HG03469 (cell line): ENCODE results near the gene HCK.
"Not testable (repeated sequence)": the region's sequence is repeated elsewhere in the genome, so short reads cannot be mapped to it uniquely, and the experiment has no call there.

Experiments
- ATAC-seq: cut with Tn5 transposase; IDR thresholded peaks from one replicate; pipeline ENCODE4 v1.9.1; 2021; ENCODE audit warnings: mild to moderate bottlenecking, moderate library complexity, moderate number of reproducible peaks; ENCODE audit not compliant: unreplicated experiment

HCK gene

DNA sequence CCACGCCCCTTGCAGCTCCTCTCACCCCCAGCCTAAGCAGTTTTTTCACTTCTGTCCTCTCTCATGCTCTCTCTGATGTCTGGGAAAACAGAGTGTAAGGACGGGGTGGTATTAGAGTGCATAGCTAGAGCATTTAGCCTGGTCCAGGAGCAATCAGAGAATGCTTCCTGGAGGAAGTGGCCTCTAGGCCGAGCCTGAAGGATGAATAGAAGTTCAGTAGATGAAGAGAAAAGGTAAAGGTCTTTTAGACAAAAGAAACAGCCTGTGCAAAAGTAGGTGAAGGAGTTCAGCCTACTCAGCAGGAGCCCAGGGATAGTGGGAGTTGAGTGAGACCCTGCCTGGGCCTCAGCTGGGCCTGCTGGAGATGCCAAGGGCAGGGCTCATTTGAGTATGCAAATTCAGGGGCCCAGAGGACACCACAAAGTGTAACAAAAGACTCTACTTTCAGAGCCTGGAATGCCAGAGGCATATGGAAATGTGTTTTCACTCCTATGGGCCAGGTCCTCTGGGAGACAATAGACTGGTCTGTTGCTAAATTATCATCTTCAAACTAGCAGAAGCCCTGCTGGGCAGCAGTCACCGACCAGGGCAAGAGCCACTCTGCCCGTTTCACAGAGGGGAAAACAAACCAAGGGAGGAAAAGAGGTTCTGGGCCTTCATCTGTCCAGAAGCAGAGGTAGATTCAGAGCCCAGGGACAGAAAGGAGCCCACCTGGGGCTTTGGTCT, 37.8 kb downstream of the HCK start:
- ATAC-seq, result no peak

DNA sequence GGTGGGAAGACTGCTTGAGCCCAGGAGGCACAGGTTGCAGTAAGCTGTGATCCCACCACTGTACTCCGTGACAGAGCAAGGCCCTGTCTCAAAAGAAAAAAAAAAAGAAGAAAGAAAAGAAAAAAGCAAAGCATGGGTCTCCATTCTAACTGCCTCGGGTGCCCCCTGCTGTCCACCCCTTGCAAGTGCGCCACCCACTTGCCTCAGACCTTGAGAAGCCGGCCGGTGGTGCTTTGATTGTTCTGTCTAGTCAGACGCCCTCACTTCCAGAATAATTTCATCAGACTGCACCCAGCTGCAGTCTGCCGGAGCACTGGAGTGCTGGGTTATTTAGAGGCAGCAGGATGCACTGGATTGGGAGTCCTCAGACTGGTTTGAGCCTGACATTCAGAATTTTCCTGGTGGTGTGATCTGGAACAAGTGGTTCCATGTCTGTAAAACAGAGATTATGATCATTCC, 39.9 kb downstream of the HCK start:
- no peak for ATAC-seq

DNA sequence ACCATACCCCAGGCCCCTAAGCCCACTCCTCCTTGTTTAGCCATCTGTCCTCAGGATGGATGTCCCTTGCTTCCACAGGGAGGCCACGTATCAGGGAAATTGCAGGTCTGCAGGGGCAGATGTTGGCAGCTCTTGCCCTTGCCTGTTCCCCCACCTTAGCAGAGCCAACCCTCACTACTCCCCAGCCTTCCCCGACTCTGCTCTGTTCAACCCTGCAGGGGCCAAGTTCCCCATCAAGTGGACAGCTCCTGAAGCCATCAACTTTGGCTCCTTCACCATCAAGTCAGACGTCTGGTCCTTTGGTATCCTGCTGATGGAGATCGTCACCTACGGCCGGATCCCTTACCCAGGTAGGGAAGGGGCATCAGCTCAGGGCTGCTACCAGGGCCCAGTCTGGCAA, 46.7 kb downstream of the HCK start:
- no peak for ATAC-seq

DNA sequence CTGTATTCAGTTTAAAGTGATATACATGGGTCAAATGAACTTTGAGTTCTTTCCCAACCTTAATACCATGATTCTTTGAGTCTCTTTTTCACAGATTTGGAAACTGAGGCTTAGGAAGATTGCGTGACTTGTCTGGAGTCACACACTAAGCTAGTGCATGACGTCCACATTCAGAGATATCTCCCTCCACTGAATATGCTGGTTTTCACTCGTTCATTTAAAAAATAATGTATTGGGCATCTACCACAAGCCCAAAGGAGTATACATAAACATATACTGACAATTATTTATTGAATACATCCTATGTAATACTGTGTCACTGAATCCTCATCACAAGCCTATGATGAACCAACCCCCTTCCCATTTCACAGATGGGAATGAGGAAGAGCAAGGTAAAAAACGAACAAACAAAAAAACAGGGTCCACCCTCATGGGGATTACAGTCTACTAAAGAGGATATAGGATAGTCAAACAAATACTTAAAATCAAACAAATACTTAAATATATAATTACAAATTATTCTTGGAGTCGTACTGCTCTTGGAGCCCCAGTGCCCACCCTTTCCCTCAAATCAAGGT, 56.9 kb downstream of the HCK start:
- ATAC-seq, result no peak

DNA sequence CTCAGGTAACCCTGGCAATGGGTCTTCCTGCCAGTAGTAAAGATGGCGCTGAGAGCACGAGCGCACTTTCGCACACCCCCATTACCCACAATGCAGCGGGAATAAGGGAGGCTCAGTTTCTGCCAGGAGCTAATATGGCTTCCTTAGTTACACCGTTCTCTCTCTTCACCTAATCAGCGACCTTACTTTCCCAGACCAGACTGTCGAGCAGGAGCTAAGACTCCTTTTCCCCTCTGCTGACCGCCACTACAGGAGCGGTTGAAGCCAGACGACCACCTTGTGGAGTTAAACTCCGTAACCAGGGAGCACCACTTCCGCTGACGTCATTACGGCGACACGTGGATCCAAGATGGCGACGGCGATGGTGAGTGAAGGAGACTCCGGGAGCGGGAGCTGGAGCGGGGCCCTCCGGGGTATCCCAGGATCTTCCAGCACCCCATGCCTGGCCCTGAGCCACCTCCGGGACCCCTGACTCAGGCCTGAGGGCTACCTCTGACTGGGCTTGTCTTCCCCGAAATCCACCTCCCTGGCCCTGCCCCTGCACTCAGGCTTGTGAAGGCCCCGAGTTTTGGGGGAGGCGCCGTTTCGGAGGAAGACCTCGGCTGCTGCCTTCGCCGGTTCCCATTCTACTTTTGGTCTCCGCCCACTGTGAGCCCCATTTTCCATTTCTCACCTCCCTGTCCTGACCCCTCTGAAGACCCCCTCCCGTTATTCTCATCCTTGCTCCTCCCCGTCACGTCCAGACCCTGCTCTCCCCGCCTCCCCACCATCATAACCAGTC, 57.5 kb downstream of the HCK start, which contains the start of gene TM9SF4:
TSS of gene TM9SF4 (plus strand) at position 323 of the 781 bp plus-strand sequence. CDS start at position 350, 27 bp downstream.
- peak; percentile 37 for ATAC-seq

DNA sequence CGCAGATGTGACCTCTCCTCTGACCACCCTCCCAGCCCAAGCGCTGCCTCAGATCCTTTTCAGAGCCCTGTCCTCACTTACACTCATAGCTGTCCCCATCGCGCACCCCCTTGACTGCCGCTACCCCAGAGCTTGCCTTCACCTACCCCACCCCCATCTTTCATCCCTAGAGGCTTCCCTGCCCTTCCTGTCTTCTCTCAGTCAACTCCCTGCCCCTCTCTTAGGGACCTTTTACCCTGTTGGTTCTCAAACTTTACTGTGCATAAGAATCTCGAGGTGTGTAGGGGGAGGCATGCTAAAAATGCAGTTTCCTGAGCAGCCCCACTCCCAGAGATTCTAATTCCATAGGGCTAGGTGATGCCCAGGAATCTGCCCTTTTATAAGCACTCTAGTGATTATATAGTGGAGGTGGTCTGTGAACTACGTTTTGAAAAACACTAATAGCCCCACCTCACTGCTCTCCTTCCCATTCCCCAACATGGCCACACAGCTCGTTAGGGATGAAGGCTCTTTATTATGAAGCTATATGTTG, 58.2 kb downstream of the HCK start:
- no peak for ATAC-seq

DNA sequence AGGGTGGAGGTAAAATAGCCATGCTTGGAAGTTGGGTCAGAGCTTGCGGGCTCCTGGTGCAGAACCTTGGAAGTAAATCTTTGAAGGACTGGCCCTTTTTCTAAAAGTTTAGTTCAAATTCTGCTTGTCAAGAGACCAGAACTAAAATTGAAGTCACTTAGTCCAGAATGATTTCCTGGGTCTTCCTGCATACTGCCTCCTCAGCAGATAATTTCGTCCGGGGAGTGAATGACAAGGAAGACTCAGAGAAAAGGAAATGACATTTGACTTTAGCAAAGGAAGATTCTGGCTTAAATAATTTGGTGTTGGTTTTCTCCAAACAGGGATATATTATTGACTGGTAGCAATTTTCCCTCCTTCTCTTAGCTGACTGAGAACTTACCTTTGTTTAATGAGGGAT, 58.7 kb downstream of the HCK start:
- no peak for ATAC-seq

DNA sequence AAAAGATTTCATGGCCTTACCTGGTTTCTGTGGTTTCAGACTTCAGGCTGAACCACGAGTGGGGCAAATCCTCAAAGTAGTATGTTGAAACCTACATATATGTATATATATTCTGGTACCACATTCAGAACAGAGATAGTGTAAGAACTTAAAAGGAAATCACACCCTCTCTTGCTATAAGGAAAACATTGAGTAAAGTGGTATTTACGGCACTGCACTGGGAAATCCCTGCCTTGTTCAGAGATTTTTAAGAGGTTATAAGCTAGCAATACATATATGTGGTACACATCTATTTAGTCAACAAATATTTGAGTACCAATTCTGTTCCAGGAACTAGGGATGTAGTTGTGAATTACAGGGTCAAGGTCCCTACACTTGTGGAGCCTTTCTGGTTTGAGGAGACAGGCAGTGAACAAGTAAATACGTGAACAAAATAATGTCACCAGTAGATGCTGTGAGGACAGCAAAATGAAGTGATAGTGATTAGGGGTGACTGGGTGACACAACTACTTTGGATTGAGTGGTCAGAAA, 59.2 kb downstream of the HCK start:
- ATAC-seq, result no peak

DNA sequence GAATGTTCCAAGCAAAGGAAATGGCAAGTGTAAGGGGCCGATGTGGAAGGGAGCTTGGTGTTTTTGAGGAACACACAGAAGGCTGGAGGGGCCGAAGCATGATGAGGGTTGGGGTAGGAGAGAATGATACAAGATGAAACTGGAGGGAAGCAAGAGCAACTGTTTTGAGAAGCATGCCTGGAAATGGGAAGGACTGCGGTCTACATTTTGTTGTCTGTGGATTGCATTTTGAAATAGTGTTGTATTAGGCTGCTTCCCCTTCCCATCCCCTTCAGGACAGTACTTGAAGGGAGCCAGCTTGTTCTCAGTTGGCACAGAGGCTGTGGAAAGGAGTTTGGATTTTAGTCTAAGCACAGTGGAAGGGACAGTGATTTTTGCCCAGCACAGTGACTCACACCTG, 59.7 kb downstream of the HCK start:
- no peak for ATAC-seq

DNA sequence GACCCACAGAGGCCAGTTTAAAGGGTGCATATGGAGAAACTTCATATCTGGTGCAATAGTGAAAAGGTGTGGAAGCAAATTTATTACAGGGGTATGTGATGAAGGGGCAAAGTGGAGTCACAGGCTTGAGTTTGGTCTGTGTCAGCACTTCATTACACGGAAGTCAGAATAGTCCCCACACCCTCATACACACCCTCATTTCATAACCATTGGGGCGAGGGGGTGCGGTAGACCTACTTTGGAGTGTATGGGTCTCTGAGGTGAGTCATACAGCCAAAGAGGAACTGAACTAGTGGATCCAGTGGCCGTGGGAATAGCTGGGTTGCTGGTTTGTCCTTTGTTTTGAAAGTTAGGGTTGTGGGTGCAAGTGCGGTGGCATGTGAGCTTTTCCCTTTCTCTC, 60.8 kb downstream of the HCK start:
- no peak for ATAC-seq

DNA sequence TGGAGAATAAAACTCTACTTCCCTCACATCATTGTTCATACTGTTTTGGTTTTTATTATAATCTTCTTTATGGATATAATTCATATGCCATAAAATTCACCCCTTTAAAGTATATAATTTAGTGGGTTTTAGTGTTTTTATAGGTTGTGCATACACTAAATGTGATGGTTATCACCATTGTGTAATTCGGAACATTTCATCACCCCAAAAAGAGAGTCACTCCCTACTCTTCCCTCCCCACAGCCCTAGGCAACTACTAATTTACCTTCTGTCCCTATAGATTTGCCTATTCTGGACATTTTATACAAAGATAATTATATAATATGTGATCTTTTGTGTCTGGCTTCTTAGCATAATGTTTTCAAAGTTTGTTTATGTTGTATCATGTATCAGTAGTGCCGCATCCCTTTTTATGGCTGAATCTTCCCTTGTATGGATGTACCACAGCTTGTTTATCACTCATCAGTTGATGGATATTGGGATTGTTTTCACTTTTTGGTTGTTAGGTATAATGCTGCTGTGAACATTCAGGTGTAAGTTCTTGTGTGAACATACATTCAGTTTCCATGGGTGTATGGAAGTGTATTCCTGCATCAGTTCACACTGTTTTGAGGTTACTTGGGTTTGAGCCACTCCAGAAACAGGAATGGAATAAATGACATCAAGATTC, 61.7 kb downstream of the HCK start:
- ATAC-seq, result no peak

DNA sequence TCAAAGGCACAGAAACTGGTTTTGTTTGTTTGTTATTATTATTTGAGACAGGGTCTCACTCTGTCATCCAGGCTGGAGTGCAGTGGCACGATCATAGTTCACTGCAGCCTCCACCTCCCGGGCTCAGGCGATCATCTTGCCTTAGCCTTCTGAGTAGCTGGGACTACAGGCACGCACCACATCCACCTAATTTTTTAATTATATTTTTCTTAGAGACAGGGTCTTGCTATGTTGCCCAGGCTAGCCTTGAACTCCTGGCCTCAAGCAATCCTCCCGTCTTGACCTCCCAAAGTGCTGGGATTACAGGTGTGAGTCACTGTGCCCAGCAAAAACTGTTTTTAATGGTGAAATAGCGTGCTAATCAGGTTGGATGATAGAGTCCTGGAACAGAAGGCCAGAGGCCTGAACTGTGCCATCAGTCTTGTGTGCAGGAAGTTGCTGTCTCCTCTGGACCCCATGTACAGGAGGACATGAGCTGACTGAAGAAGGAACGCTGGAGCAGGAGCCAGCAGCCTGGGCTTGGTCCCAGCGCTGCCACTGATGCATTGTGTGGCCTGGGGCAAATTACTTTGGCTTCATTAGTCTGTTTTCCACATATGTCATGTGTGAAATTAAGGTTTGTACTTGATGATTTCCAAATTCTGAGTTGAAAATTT, 62.4 kb downstream of the HCK start:
- ATAC-seq, result no peak

DNA sequence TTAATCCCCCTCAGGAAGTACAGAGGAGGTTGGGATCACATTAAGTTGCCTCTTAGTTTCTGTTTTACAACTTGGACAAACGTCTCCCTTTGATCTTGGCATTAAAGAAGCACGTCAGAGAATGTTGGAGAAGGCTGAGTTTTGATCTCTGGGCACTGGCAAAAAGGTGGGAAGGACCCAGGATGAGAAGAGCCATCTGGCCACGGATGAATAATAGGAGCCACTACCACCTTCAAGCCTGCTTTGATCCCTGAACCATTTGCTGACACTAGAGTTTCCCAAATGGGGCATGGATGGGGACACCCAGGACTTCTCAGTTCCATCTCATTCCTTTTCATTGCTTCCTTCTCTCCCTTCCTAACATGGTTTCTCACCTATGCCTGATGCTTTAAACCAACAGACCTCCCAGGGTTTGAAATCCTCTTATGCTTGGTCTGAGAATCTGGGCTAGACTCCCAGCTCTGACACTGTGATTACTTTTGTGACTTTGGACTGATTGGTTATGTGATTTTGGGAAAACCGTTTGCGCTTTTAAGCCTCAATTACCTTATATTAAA, 63.2 kb downstream of the HCK start:
- ATAC-seq, result no peak

DNA sequence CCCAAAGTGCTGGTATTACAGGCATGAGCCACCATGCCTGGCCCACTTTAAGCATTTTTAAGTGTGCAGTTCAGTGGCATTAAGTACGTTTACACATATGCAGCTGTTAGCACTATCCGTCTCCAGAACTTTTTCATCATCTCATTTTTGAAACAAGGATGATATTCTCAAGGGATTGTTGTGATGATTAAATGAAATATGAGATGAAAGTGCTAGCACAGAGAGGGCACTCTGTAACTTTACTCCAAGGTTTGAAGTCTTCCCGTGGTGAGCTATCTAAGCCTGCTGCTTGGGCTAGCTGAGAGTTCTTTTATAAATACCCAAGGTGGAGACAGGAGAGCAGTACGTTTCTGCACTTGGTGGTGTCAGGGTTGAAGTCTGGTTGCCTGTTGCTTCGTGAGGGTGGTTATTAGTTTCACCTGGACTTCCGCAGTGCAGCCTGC, 64.1 kb downstream of the HCK start:
- ATAC-seq, result no peak

DNA sequence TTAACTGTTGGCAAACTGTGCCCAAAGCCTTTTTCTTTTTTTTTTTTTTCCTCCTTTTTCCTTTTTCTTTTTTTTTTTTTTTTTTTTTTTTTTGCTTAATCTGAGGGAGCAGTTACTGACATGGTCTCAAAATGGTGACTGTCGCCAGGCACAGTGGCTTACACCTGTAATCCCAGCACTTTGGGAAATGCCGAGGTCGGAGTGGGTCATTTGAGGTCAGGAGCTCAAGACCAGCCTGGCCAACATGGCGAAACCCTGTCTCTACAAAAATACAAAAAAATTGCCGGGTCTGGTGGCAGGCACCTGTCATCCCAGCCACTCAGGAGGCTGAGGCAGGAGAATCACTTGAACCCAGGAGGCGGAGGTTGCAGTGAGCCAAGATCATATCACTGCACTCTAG, 64.8 kb downstream of the HCK start:
- not testable (repeated sequence) for ATAC-seq

DNA sequence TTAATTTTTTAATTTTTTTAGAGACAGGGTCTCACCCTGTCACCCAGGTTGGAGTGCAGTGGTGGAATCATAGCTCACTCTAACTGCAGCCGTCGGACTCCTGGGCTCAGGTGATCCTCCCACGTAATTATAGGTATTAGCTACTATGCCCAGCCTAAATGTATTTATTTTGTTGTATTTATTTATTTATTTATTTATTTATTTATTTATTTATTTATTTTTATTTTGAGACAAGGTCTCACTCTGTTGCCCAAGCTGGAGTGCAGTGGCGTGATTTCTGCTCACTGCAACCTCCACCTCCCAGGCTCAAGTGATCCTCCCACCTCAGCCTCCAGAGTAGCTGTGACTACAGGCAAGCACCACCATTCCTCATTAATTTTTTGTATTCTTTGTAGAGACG, 66.4 kb downstream of the HCK start:
- ATAC-seq, result not testable (repeated sequence)

DNA sequence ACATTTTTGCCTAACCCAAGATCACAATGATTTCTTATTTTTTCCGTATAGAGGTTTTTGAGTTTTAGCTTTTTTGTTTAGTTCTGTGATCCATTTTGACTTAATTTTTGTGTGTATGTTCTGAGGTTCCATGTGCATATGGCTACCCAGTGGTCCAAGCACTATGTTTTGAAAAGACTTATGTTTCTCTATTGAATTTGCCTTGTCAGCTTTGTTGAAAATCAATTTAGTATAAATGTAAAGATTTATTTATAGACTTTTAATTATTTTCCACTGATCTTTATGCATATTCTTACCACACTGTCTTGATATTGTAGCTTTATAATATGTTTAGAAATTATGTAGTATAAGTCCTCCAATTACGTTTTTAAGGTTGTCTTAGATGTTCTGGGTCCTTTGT, 67.7 kb downstream of the HCK start:
- ATAC-seq, result no peak

DNA sequence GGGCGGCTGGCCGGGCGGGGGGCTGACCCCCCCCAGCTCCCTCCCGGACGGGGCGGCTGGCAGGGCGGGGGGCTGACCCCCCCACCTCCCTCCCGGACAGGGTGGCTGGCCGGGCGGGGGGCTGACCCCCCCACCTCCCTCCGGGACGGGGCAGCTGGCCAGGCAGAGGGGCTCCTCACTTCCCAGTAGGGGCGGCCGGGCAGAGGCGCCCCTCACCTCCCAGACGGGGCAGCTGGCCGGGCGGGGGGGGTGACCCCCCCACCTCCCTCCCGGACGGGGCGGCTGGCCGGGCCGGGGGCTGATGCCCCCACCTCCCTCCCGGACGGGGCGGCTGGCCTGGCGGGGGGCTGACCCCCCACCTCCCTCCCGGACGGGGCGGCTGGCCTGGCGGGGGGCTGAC, 69.9 kb downstream of the HCK start:
- ATAC-seq, result not testable (repeated sequence)

DNA sequence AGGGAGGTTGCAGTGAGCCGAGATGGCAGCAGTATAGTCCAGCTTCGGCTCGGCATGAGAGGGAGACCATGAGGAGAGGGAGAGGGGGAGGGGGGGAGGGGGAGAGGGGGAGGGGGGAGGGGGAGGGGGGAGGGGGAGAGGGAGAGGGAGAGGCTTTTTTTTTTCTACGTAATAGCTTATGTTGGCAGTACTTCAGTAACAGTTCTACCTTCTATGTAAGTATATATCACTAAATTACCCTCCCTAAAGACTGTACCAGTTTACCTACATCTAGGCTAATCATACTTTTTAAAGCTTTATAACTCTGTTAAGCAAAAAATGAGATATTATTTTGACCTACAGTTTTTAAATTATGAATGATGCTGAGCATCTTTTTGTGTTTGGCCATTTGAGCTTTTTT, 71.0 kb downstream of the HCK start:
- ATAC-seq, result no peak

DNA sequence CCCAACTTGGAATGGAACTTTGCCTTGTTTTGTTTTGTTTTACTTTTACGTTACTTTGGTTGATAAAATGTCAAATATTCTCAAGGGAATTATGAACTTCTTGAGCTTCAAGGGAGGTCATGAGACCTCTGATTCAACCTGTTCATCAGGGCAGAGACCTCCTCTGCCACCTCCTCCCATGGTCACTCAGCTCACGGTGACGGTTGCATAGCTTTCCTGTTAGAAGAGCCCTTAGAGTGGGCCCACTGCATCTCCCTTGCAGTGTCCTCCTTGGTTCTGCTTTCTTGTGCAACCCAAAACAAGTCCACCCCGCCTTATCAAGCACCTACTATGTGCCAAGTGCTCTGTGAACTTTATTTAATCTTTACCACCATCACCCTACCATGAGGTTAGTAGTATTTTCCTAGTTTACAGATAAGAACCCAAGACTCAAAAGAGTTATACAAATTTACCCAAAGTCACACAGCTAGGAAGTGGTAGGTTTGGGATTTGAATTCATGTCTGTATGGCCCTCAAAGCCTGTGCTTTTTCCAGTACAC, 72.9 kb downstream of the HCK start:
- no peak for ATAC-seq
